H9 (cell line): Measurements from ENCODE around the gene VWC2. TPM values are rescaled to one million over a fixed set of nuclear protein-coding genes. Genes with fewer than 3 reads are reported as not detected.

Source experiments
- DNase-seq: peaks from one replicate; pipeline ENCODE4 v3.0.0-alpha.2; 2017
- H2AFZ ChIP-seq: one replicate; pipeline ENCODE4 v1.6.1; 2013; ENCODE audit warnings: mild to moderate bottlenecking, low read length, control low read depth, moderate library complexity
- H2AK5ac ChIP-seq: 2 replicates; pipeline ENCODE4 v1.6.1; 2013; ENCODE audit warnings: low read length, control low read depth, mixed read lengths; ENCODE audit not compliant: insufficient read length
- H2BK120ac ChIP-seq: one replicate; pipeline ENCODE4 v1.6.1; 2013; ENCODE audit warnings: low read depth, mild to moderate bottlenecking, low read length, control low read depth, inconsistent platforms; ENCODE audit not compliant: poor library complexity, severe bottlenecking
- H2BK12ac ChIP-seq: 2 replicates; pipeline ENCODE4 v1.6.1; 2013; ENCODE audit warnings: low read length, control low read depth, mixed read lengths, low read depth; ENCODE audit not compliant: insufficient read length
- H2BK15ac ChIP-seq: 2 replicates; pipeline ENCODE4 v1.6.1; 2013; ENCODE audit warnings: low read depth, low read length, control low read depth
- H2BK20ac ChIP-seq: one replicate; pipeline ENCODE4 v1.6.1; 2013; ENCODE audit warnings: low read depth, mild to moderate bottlenecking, low read length, control low read depth, inconsistent platforms; ENCODE audit not compliant: poor library complexity, severe bottlenecking
- H2BK5ac ChIP-seq: 2 replicates; pipeline ENCODE4 v1.6.1; 2013; ENCODE audit warnings: low read length, control low read depth, mixed read lengths; ENCODE audit not compliant: insufficient read length
- H3K14ac ChIP-seq: 2 replicates; pipeline ENCODE4 v1.6.1; 2013; ENCODE audit warnings: low read length, control low read depth; ENCODE audit not compliant: insufficient read depth
- H3K18ac ChIP-seq: 2 replicates; pipeline ENCODE4 v1.6.1; 2013; ENCODE audit warnings: low read depth, mild to moderate bottlenecking, mixed read lengths, low read length, control low read depth; ENCODE audit not compliant: insufficient read length
- H3K23ac ChIP-seq: 2 replicates; pipeline ENCODE4 v1.6.1; 2013; ENCODE audit warnings: low read length, control low read depth, mixed read lengths, low read depth; ENCODE audit not compliant: insufficient read length
- H3K23me2 ChIP-seq: 2 replicates; pipeline ENCODE4 v1.6.1; 2013; ENCODE audit warnings: low read depth, mild to moderate bottlenecking, mixed read lengths, low read length, control low read depth; ENCODE audit not compliant: insufficient read length, poor library complexity, severe bottlenecking
- H3K27ac ChIP-seq: 2 replicates; pipeline ENCODE4 v1.5.1; 2013; ENCODE audit warnings: low read length, control low read depth, mixed read lengths, low read depth; ENCODE audit not compliant: insufficient read length
- H3K27me3 ChIP-seq: 2 replicates; pipeline ENCODE4 v1.6.1; 2013; ENCODE audit warnings: low read length, control low read depth, inconsistent platforms; ENCODE audit not compliant: insufficient read depth
- H3K4ac ChIP-seq: 2 replicates; pipeline ENCODE4 v1.6.1; 2013; ENCODE audit warnings: low read depth, mild to moderate bottlenecking, control low read depth, inconsistent platforms, low read length, moderate library complexity
- H3K4me1 ChIP-seq: 2 replicates; pipeline ENCODE4 v1.6.1; 2013; ENCODE audit warnings: low read length, control low read depth, inconsistent platforms; ENCODE audit not compliant: insufficient read depth
- H3K4me2 ChIP-seq: 2 replicates; pipeline ENCODE4 v1.6.1; 2013; ENCODE audit warnings: low read length, control low read depth, mixed read lengths; ENCODE audit not compliant: insufficient read length, insufficient read depth
- H3K56ac ChIP-seq: 2 replicates; pipeline ENCODE4 v1.6.1; 2013; ENCODE audit warnings: low read depth, mild to moderate bottlenecking, mixed read lengths, low read length, control low read depth; ENCODE audit not compliant: insufficient read length
- H3K79me1 ChIP-seq: 2 replicates; pipeline ENCODE4 v1.6.1; 2013; ENCODE audit warnings: low read depth, mild to moderate bottlenecking, moderate library complexity, low read length, control low read depth, inconsistent platforms; ENCODE audit not compliant: insufficient read depth, poor library complexity, severe bottlenecking
- H3K79me2 ChIP-seq: 2 replicates; pipeline ENCODE4 v1.6.1; 2013; ENCODE audit warnings: low read length, control low read depth, inconsistent platforms; ENCODE audit not compliant: insufficient read depth
- H3K9ac ChIP-seq: 2 replicates; pipeline ENCODE4 v1.6.1; 2013; ENCODE audit warnings: low read length, control low read depth, mixed read lengths; ENCODE audit not compliant: insufficient read length; ENCODE audit errors: extremely low read depth
- H3K9me3 ChIP-seq: one replicate; pipeline ENCODE4 v1.6.1; 2013; ENCODE audit warnings: low read depth, low read length, inconsistent platforms; ENCODE audit not compliant: control insufficient read depth
- H3T11ph ChIP-seq: one replicate; pipeline ENCODE4 v1.6.1; 2013; ENCODE audit warnings: mild to moderate bottlenecking, low read length, control low read depth, inconsistent platforms
- H4K20me1 ChIP-seq: one replicate; pipeline ENCODE4 v1.6.1; 2013; ENCODE audit not compliant: control insufficient read depth, insufficient read length, insufficient read depth
- H4K5ac ChIP-seq: 2 replicates; pipeline ENCODE4 v1.6.1; 2013; ENCODE audit warnings: low read depth, mild to moderate bottlenecking, mixed read lengths, low read length, control low read depth; ENCODE audit not compliant: insufficient read length
- H4K8ac ChIP-seq: replicated peaks from 2 replicates; pipeline ENCODE4 v1.6.1; 2013; ENCODE audit warnings: low read length, control low read depth, mixed read lengths, low read depth; ENCODE audit not compliant: insufficient read length
- H4K91ac ChIP-seq: 2 replicates; pipeline ENCODE4 v1.6.1; 2013; ENCODE audit warnings: low read depth, mild to moderate bottlenecking, moderate library complexity, mixed read lengths, low read length, control low read depth; ENCODE audit not compliant: insufficient read length
- H3K27ac Mint-ChIP-seq, 3 experiments: 2 replicates in 2 of 3; 3 replicates in 1 of 3; pipeline ENCODE4 v1.8.0; 2020 to 2021; ENCODE audit warnings: mixed read lengths in 3 of 3, mild to moderate bottlenecking in 1 of 3, moderate library complexity in 1 of 3
- H3K27me3 Mint-ChIP-seq: 2 replicates; pipeline ENCODE4 v1.8.0; 2021; ENCODE audit warnings: low read depth, mild to moderate bottlenecking, moderate library complexity, mixed read lengths
- H3K36me3 Mint-ChIP-seq, 3 experiments: 2 replicates in 2 of 3; 3 replicates in 1 of 3; pipeline ENCODE4 v1.8.0; 2020 to 2021; ENCODE audit warnings: low read depth in 3 of 3, mixed read lengths in 3 of 3; ENCODE audit not compliant: insufficient read depth in 1 of 3
- H3K4me1 Mint-ChIP-seq, 2 experiments: 2 replicates each; pipeline ENCODE4 v1.8.0; 2020; ENCODE audit warnings: mixed read lengths in 2 of 2
- H3K4me3 Mint-ChIP-seq, 2 experiments: 2 replicates in 1 of 2; 3 replicates in 1 of 2; pipeline ENCODE4 v1.8.0; 2020 to 2021; ENCODE audit warnings: mild to moderate bottlenecking in 2 of 2, mixed read lengths in 2 of 2, moderate library complexity in 1 of 2
- H3K9me3 Mint-ChIP-seq, 2 experiments: 2 replicates in 1 of 2; 3 replicates in 1 of 2; pipeline ENCODE4 v1.8.0; 2020; ENCODE audit warnings: mild to moderate bottlenecking in 2 of 2, mixed read lengths in 2 of 2, moderate library complexity in 1 of 2
- WGBS: extraction: QIAGEN DNeasy Blood & Tissue Kit; methylation state at CpG from one replicate; pipeline ENCODE4 v1.1.7; 2013; ENCODE audit warnings: missing lambda C conversion rate, low lambda C conversion rate, mixed read lengths; ENCODE audit not compliant: insufficient read length; ENCODE audit errors: extremely low coverage; 5-methylcytosine and 5-hydroxymethylcytosine counted together
- total RNA-seq: library from RNA; stranded (reverse); gene quantifications from 2 replicates; pipeline ENCODE4 v1.2.1, GENCODE V29; 2021
- TF ChIP-seq, protein P1 (sequence below): fragments of 200-600 bp; sonication (generic); conservative IDR thresholded peaks from 3 replicates; pipeline ENCODE4 v1.8.0; 2021; ENCODE audit warnings: antibody characterized with exemption, mild to moderate bottlenecking

Gene VWC2
- total RNA-seq, 1 experiment from 2014 or later: 0.02 TPM

DNA sequence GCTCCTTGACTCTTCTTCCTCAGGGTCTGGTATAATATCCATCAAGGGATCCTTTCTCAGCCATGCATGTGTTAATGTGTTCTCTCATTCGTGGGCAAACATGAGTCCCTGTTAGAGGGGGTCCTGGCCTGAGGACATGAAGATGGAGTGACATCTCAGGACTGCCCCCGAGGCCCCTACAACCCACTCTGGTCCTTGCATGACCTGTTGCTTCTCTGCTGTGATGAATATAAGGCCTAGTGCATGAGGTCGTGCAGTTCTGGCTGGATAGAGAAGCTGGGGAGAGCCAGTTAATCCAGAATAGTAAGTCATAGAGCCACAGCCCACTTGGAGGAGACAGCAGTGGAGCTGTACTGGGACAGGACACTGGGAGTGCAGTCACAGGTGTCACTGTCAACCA is 4.6 kb upstream of the VWC2 start:
- Histone ChIP-seq H3K23me2 (peaks cover 4% of the 10 kb centered on the region), H4K8ac (no peak overlapping the region), H3K18ac (no peak overlapping the region), H3K9me3 (no peaks in the 10 kb centered on the region), H3T11ph (no peak overlapping the region), H3K56ac (no peak overlapping the region), H3K27me3 (peaks cover 13% of the 10 kb centered on the region), H2BK5ac (no peak overlapping the region), H3K27ac (no peak overlapping the region), H2BK15ac (no peak overlapping the region), H3K4me2 (no peak overlapping the region), H3K79me2 (no peaks in the 10 kb centered on the region), H3K9ac (no peak overlapping the region), H4K5ac (no peak overlapping the region), H4K20me1 (no peaks in the 10 kb centered on the region), H3K79me1 (no peaks in the 10 kb centered on the region), H2BK120ac (no peak overlapping the region), H2AFZ (no peak overlapping the region), H2BK12ac (no peak overlapping the region), H4K91ac (no peak overlapping the region), H3K23ac (no peak overlapping the region), H3K14ac (no peak overlapping the region), H2BK20ac (no peak overlapping the region), H2AK5ac (no peak overlapping the region), H3K4ac (no peak overlapping the region), H3K4me1 (peaks cover 3% of the 10 kb centered on the region; the same call in 1 of the 2 replicates)
- no peak for DNase-seq
- Mint-ChIP-seq H3K4me1 (peaks cover 21 to 29% of the 10 kb centered on the region in 2 experiments), H3K27me3 (peaks cover 65% of the 10 kb centered on the region), H3K9me3 (peaks cover 2 to 3% of the 10 kb centered on the region in 2 experiments; a peak in 1 of 5 replicates), H3K4me3 (no peak overlapping the region), H3K27ac (no peak overlapping the region), H3K36me3 (peaks cover 0 to 8% (median 0%) of the 10 kb centered on the region in 3 experiments; a peak in 2 of 7 replicates)
- no CpG with 5 or more reads among the region's 3 CpGs for WGBS
- TF ChIP-seq, protein P1, sequence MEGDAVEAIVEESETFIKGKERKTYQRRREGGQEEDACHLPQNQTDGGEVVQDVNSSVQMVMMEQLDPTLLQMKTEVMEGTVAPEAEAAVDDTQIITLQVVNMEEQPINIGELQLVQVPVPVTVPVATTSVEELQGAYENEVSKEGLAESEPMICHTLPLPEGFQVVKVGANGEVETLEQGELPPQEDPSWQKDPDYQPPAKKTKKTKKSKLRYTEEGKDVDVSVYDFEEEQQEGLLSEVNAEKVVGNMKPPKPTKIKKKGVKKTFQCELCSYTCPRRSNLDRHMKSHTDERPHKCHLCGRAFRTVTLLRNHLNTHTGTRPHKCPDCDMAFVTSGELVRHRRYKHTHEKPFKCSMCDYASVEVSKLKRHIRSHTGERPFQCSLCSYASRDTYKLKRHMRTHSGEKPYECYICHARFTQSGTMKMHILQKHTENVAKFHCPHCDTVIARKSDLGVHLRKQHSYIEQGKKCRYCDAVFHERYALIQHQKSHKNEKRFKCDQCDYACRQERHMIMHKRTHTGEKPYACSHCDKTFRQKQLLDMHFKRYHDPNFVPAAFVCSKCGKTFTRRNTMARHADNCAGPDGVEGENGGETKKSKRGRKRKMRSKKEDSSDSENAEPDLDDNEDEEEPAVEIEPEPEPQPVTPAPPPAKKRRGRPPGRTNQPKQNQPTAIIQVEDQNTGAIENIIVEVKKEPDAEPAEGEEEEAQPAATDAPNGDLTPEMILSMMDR: no peak
